Smooth muscle cell (in vitro differentiated cells): ENCODE measurements around the gene APLP2. TPM values are rescaled to one million over a fixed set of nuclear protein-coding genes. Genes with fewer than 3 reads are reported as not detected.

Experiments
- DNase-seq: peaks from one replicate; lab custom pipeline; 2025; ENCODE audit not compliant: unreplicated experiment; lab: John Stamatoyannopoulos, UW
- H2AFZ ChIP-seq: fragments of 200-600 bp; sonication (generic); 2 replicates; pipeline ENCODE4 v1.6.0; 2016; ENCODE audit warnings: antibody characterized with exemption, low read depth, mild to moderate bottlenecking
- H3F3A ChIP-seq: fragments of 200-600 bp; sonication (generic); 2 replicates; pipeline ENCODE4 v1.6.0; 2017; ENCODE audit warnings: antibody characterized with exemption, low read depth
- H3K27ac ChIP-seq: fragments of 200-600 bp; sonication (generic); 2 replicates; pipeline ENCODE4 v1.5.1; 2016; ENCODE audit warnings: low read depth, mild to moderate bottlenecking
- H3K27me3 ChIP-seq: fragments of 200-600 bp; sonication (generic); 2 replicates; pipeline ENCODE4 v1.6.1; 2016; ENCODE audit warnings: low read depth, mild to moderate bottlenecking
- H3K36me3 ChIP-seq: fragments of 200-600 bp; sonication (generic); 2 replicates; pipeline ENCODE4 v1.5.1; 2016; ENCODE audit warnings: low read depth
- H3K4me1 ChIP-seq: fragments of 200-600 bp; sonication (generic); 2 replicates; pipeline ENCODE4 v1.5.1; 2016; ENCODE audit warnings: low read depth
- H3K4me2 ChIP-seq: fragments of 200-600 bp; sonication (generic); 2 replicates; pipeline ENCODE4 v1.6.0; 2016; ENCODE audit warnings: mild to moderate bottlenecking
- H3K4me3 ChIP-seq: fragments of 200-600 bp; sonication (generic); 2 replicates; pipeline ENCODE4 v1.5.1; 2016; ENCODE audit warnings: mild to moderate bottlenecking
- H3K79me2 ChIP-seq: fragments of 200-600 bp; sonication (generic); 2 replicates; pipeline ENCODE4 v1.6.0; 2016; ENCODE audit warnings: low read depth, mild to moderate bottlenecking
- H3K9ac ChIP-seq: fragments of 200-600 bp; sonication (generic); 2 replicates; pipeline ENCODE4 v1.6.0; 2016; ENCODE audit warnings: low read depth
- H3K9me3 ChIP-seq: fragments of 200-600 bp; sonication (generic); replicated peaks from 2 replicates; pipeline ENCODE4 v1.5.1; 2016; ENCODE audit warnings: low read depth
- H4K20me1 ChIP-seq: fragments of 200-600 bp; sonication (generic); 2 replicates; pipeline ENCODE4 v1.6.0; 2016; ENCODE audit warnings: low read depth
- WGBS: methylation state at CpG from one replicate; pipeline ENCODE4 v1.1.7; 2016; ENCODE audit warnings: low lambda C conversion rate; 5-methylcytosine and 5-hydroxymethylcytosine counted together
- polyA plus RNA-seq: library from polyadenylated mRNA; unstranded; fragments of >200 nt; fragmentation: Nextera tagmentation; extraction: Ambion mirVana; gene quantifications from 2 replicates; pipeline ENCODE4 v1.2.1, GENCODE V29; 2016
- total RNA-seq: library from RNA; depleted of rRNA; stranded (reverse); fragments of >200 nt; gene quantifications from 2 replicates; pipeline ENCODE4 v1.2.3, GENCODE V29; 2014
- TF ChIP-seq, protein P1 (sequence below): fragments of 200-600 bp; sonication (generic); IDR thresholded peaks from 2 replicates; pipeline ENCODE4 v1.5.1; 2017; ENCODE audit warnings: borderline replicate concordance, mild to moderate bottlenecking, antibody characterized with exemption; ENCODE audit not compliant: insufficient read depth, poor library complexity, severe bottlenecking

The APLP2 gene
- total and polyA plus RNA-seq, 2 experiments from 2014 or later: 121 to 146 TPM

DNA sequence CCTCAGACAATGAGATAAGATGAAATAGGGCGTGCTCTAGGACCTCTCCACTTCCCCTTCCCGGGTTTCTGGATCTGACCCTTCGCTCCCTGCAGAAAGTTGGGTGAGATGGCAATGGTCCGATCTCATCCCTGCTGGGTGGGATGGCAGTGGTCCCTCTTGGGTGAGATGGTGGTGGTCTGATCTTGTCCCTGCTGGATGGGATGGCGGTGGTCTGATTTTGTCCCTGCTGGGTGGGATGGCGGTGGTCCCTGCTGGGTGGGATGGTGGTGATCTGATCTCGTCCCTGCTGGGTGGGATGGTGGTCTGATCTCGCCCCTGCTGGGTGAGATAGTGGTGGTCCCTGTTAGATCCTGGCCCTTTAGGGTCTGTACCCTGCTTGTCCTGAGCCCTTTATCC is 111.2 kb downstream of the APLP2 start:
- 86% methylated on average over 8 of the region's 8 CpGs for WGBS
- H3F3A ChIP-seq: no peaks in the 10 kb centered on the region
- DNase-seq: no peak
- no peaks in the 10 kb centered on the region for H3K27me3 ChIP-seq
- no peaks in the 10 kb centered on the region for H3K4me1 ChIP-seq
- no peaks in the 10 kb centered on the region for H3K9me3 ChIP-seq
- no peaks in the 10 kb centered on the region for H4K20me1 ChIP-seq
- no peak overlapping the region for H3K4me2 ChIP-seq
- TF ChIP-seq, protein P1, sequence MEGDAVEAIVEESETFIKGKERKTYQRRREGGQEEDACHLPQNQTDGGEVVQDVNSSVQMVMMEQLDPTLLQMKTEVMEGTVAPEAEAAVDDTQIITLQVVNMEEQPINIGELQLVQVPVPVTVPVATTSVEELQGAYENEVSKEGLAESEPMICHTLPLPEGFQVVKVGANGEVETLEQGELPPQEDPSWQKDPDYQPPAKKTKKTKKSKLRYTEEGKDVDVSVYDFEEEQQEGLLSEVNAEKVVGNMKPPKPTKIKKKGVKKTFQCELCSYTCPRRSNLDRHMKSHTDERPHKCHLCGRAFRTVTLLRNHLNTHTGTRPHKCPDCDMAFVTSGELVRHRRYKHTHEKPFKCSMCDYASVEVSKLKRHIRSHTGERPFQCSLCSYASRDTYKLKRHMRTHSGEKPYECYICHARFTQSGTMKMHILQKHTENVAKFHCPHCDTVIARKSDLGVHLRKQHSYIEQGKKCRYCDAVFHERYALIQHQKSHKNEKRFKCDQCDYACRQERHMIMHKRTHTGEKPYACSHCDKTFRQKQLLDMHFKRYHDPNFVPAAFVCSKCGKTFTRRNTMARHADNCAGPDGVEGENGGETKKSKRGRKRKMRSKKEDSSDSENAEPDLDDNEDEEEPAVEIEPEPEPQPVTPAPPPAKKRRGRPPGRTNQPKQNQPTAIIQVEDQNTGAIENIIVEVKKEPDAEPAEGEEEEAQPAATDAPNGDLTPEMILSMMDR: no peak
- no peak overlapping the region for H3K27ac ChIP-seq
- no peak overlapping the region for H3K9ac ChIP-seq
- no peaks in the 10 kb centered on the region for H3K79me2 ChIP-seq
- no peak overlapping the region for H2AFZ ChIP-seq
- no peaks in the 10 kb centered on the region for H3K36me3 ChIP-seq
- no peak overlapping the region for H3K4me3 ChIP-seq

DNA sequence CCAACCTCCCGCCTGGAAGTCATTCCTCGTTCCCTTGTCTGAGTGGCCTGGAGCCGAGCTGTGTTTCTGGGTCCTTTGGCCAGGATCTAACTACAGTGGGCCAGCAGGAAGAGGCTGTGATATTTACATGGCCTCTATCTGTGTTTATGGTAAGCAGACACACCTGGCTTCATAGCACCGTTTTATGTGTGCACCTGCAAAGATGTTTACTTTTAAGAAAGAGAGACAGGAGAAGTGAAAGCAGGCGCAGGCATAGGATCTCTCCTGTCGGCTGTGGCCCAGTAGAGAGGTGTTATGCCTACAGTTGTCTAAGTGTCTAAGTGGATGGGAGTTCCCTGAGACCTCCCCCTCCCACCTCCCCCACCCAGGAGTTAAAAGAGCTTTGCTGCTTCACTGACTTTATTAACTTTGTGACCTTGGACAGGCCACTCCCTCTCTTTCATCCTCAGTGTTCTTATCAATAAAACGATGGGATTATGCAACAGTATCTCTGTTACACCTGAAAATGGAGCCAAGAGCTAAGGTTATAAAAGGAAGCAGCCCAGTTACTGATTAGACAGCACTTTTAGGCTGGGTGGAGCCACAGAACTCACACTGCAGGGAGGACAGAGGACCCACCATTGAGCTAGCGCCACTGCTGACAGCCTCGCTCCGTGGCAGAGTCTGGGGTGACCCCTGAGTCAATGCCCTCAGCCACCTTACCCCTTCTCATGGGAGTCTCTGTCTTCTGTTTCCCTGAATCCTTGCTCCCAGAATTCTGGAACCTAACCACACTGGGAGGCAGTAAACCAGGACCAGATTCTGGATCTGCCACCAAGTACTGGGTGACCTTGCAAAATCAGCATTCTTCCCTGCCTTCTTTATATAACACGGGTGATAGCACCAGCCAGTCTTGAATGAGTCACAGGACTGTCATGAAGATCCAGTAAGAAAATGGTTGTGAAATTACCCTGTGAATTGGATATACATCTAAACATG is 111.9 kb downstream of the APLP2 start:
- H3K79me2 ChIP-seq: no peaks in the 10 kb centered on the region
- DNase-seq: no peak

DNA sequence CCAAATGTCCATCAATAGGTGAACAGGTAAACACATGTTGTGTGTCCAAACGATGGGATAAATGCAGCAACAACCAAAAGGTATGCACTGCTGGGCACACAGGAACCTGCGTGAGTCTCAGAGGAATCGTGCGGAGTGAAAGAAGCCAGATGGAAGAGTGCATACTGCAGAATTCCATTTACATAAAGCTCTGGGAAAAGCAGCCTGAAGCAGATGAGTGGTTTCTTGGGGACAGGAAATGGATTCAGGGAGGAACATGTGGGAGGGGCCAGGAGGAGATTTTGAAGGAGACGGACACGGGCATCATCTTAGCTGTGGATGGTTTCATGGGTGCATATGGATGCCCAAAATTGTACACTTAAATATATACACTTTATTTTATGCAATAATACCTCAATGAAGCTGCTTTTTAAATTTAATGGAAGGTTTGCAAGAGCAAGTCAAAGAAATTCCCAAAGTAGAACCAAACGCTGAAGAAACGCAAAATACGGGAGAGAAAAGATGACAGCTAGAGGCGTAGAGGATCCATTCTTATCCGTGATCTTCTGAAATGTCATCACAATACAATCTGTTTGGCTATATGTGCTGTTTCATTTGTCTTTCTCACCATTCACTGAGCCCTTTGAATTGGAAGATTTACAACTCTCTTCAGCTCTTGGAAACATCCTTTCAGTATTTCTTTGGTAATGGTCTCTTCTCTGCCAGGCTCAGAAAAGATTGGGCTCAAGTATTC is 114.3 kb downstream of the APLP2 start:
- TF ChIP-seq, protein P1: no peak
- 93% methylated on average over 11 of the region's 11 CpGs for WGBS
- no peaks in the 10 kb centered on the region for H3K4me1 ChIP-seq
- H2AFZ ChIP-seq: no peak overlapping the region
- no peaks in the 10 kb centered on the region for H3F3A ChIP-seq
- no peaks in the 10 kb centered on the region for H3K9me3 ChIP-seq
- no peaks in the 10 kb centered on the region for H4K20me1 ChIP-seq
- H3K9ac ChIP-seq: no peak overlapping the region
- H3K36me3 ChIP-seq: no peaks in the 10 kb centered on the region
- H3K4me2 ChIP-seq: no peak overlapping the region
- no peaks in the 10 kb centered on the region for H3K79me2 ChIP-seq
- no peaks in the 10 kb centered on the region for H3K27me3 ChIP-seq
- no peak overlapping the region for H3K27ac ChIP-seq
- H3K4me3 ChIP-seq: no peak overlapping the region
- DNase-seq: no peak

More for the DNA sequence above, 111.9 kb downstream of the APLP2 start:
- H3K4me2 ChIP-seq: no peak overlapping the region
- no peaks in the 10 kb centered on the region for H3K36me3 ChIP-seq
- H3K27me3 ChIP-seq: no peaks in the 10 kb centered on the region
- H4K20me1 ChIP-seq: no peaks in the 10 kb centered on the region
- no peak overlapping the region for H3K4me3 ChIP-seq
- H3K4me1 ChIP-seq: no peaks in the 10 kb centered on the region
- TF ChIP-seq, protein P1: no peak
- H2AFZ ChIP-seq: no peak overlapping the region
- no peaks in the 10 kb centered on the region for H3K9me3 ChIP-seq
- WGBS: 82% methylated on average over 11 of the region's 11 CpGs
- no peak overlapping the region for H3K27ac ChIP-seq
- no peaks in the 10 kb centered on the region for H3F3A ChIP-seq
- no peak overlapping the region for H3K9ac ChIP-seq
